ENCODE measurements around the gene SDK2. TPM values are rescaled to one million over a fixed set of nuclear protein-coding genes. Genes with fewer than 3 reads are reported as not detected.

Gene SDK2
- total RNA-seq, 1 donor, result under 0.01 TPM

- TF ChIP-seq CTCF (IDR thresholded peaks at IDR 0.05; ENCODE audit: insufficient read depth, low read depth, low read length), result no peak
- H3K4me3 ChIP-seq (ENCODE audit: low read depth, low read length), result peak overlapping the region; percentile 19
- peak; percentile 92 for DNase-seq (ENCODE audit: low read depth)
These were observed 339.8 kb downstream of the SDK2 start for GRCh38 chr17:73304438-73304837.

- TF ChIP-seq CTCF (IDR thresholded peaks at IDR 0.05; ENCODE audit: insufficient read depth, low read depth, low read length), result no peak
- H3K4me3 ChIP-seq (ENCODE audit: low read depth, low read length), result no peak overlapping the region
- DNase-seq (ENCODE audit: low read depth), result peak; percentile 75
These were observed 342.1 kb downstream of the SDK2 start for GRCh38 chr17:73302189-73302588.

GRCh38 chr17:73301369-73301768 lies 342.9 kb downstream of the SDK2 start:
- no peak overlapping the region for H3K4me3 ChIP-seq (ENCODE audit: low read depth, low read length)
- no peak for DNase-seq (ENCODE audit: low read depth)
- no peak for TF ChIP-seq CTCF (IDR thresholded peaks at IDR 0.05; ENCODE audit: insufficient read depth, low read depth, low read length)

GRCh38 chr17:73300392-73300791 lies 343.9 kb downstream of the SDK2 start:
- DNase-seq (ENCODE audit: low read depth), result no peak
- H3K4me3 ChIP-seq (ENCODE audit: low read depth, low read length), result no peak overlapping the region
- no peak for TF ChIP-seq CTCF (IDR thresholded peaks at IDR 0.05; ENCODE audit: insufficient read depth, low read depth, low read length)

GRCh38 chr17:73297934-73298861 lies 346.0 kb downstream of the SDK2 start:
- no peak for DNase-seq (ENCODE audit: low read depth)
- TF ChIP-seq CTCF (IDR thresholded peaks at IDR 0.05; ENCODE audit: insufficient read depth, low read depth, low read length), result no peak
- no peak overlapping the region for H3K4me3 ChIP-seq (ENCODE audit: low read depth, low read length)

GRCh38 chr17:73293480-73293911 lies 350.7 kb downstream of the SDK2 start:
- H3K4me3 ChIP-seq (ENCODE audit: low read depth, low read length), result no peak overlapping the region

More at GRCh38 chr17:73293480-73293911, 350.7 kb downstream of the SDK2 start:
- no peak for TF ChIP-seq CTCF (IDR thresholded peaks at IDR 0.05; ENCODE audit: insufficient read depth, low read depth, low read length)
- DNase-seq (ENCODE audit: low read depth), result peak; percentile 90
